HepG2 (cell line): ENCODE measurements around the gene NOP9. TPM values are rescaled to one million over a fixed set of nuclear protein-coding genes. Genes with fewer than 3 reads are reported as not detected.

Experiments
- ARHGAP35 ChIP-seq: sonication (generic); formaldehyde crosslinking; IDR thresholded peaks from 2 replicates; pipeline ENCODE4 v1.9.0; 2022; ENCODE audit warnings: mild to moderate bottlenecking, inconsistent platforms, moderate library complexity, missing genetic modification reagents, borderline replicate concordance
- ARID2 ChIP-seq: sonication (generic); formaldehyde crosslinking; IDR thresholded peaks from 2 replicates; pipeline ENCODE4 v1.8.1; 2022; ENCODE audit warnings: mild to moderate bottlenecking, missing genetic modification reagents, borderline replicate concordance
- CBFB ChIP-seq: sonication (generic); formaldehyde crosslinking; IDR thresholded peaks from 2 replicates; pipeline ENCODE4 v1.4.0; 2020; ENCODE audit warnings: missing genetic modification reagents
- HOXA7 ChIP-seq: sonication (generic); formaldehyde crosslinking; IDR thresholded peaks from 2 replicates; pipeline ENCODE4 v1.8.1; 2022; ENCODE audit warnings: mild to moderate bottlenecking, missing genetic modification reagents, moderate library complexity
- IRX3 ChIP-seq: sonication (generic); formaldehyde crosslinking; IDR thresholded peaks from 2 replicates; pipeline ENCODE4 v1.8.1; 2023; ENCODE audit warnings: mild to moderate bottlenecking, low read depth, missing genetic modification reagents, borderline replicate concordance
- NR3C1 ChIP-seq: sonication (generic); formaldehyde crosslinking; IDR thresholded peaks from 2 replicates; pipeline ENCODE4 v1.4.0; 2020; ENCODE audit warnings: missing genetic modification reagents
- SMAD9 ChIP-seq: sonication (generic); formaldehyde crosslinking; IDR thresholded peaks from 2 replicates; pipeline ENCODE4 v1.5.1; 2020; ENCODE audit warnings: mild to moderate bottlenecking, missing genetic modification reagents
- TBP ChIP-seq: sonication (generic); formaldehyde crosslinking; IDR thresholded peaks from 2 replicates; pipeline ENCODE4 v1.5.0; 2020; ENCODE audit warnings: missing genetic modification reagents
- ZBTB38 ChIP-seq: sonication (generic); formaldehyde crosslinking; IDR thresholded peaks from 2 replicates; pipeline ENCODE4 v1.5.1; 2020; ENCODE audit warnings: mild to moderate bottlenecking, missing genetic modification reagents
- ZKSCAN5 ChIP-seq: sonication (generic); formaldehyde crosslinking; IDR thresholded peaks from 2 replicates; pipeline ENCODE4 v1.5.1; 2020; ENCODE audit warnings: mild to moderate bottlenecking, missing genetic modification reagents
- ZNF10 ChIP-seq: sonication (generic); formaldehyde crosslinking; IDR thresholded peaks from 2 replicates; pipeline ENCODE4 v1.4.0; 2020; ENCODE audit warnings: mild to moderate bottlenecking, low read depth, missing genetic modification reagents, borderline replicate concordance
- ZNF160 ChIP-seq: sonication (generic); formaldehyde crosslinking; IDR thresholded peaks from 2 replicates; pipeline ENCODE4 v1.8.0; 2022; ENCODE audit warnings: mild to moderate bottlenecking, inconsistent platforms, missing genetic modification reagents
- ZNF282 ChIP-seq: fragments of 450-650 bp; IDR thresholded peaks from 2 replicates; pipeline ENCODE4 v1.6.1; 2018; ENCODE audit not compliant: partially characterized antibody
- ZNF343 ChIP-seq: sonication (generic); formaldehyde crosslinking; IDR thresholded peaks from 2 replicates; pipeline ENCODE4 v1.4.0; 2020; ENCODE audit warnings: mild to moderate bottlenecking, missing genetic modification reagents
- ZNF354B ChIP-seq: sonication (generic); formaldehyde crosslinking; IDR thresholded peaks from 2 replicates; pipeline ENCODE4 v1.8.0; 2022; ENCODE audit warnings: mild to moderate bottlenecking, missing genetic modification reagents
- ZNF572 ChIP-seq: sonication (generic); formaldehyde crosslinking; IDR thresholded peaks from 2 replicates; pipeline ENCODE4 v1.5.1; 2020; ENCODE audit warnings: mild to moderate bottlenecking, missing genetic modification reagents
- ZNF598 ChIP-seq: sonication (generic); formaldehyde crosslinking; IDR thresholded peaks from 2 replicates; pipeline ENCODE4 v1.5.1; 2020; ENCODE audit warnings: mild to moderate bottlenecking, missing genetic modification reagents, borderline replicate concordance
- ZNF674 ChIP-seq: sonication (generic); formaldehyde crosslinking; IDR thresholded peaks from 2 replicates; pipeline ENCODE4 v1.5.0; 2020; ENCODE audit warnings: low read depth, mild to moderate bottlenecking, missing genetic modification reagents
- ZNF83 ChIP-seq: sonication (generic); formaldehyde crosslinking; IDR thresholded peaks from 2 replicates; pipeline ENCODE4 v1.4.0; 2020; ENCODE audit warnings: missing genetic modification reagents, mild to moderate bottlenecking, borderline replicate concordance
- polyA plus RNA-seq, 8 experiments: library from polyadenylated mRNA; depleted of rRNA in 3 of 8; stranded (reverse) in 7 of 8; unstranded in 1 of 8; fragments of >200 nt; fragmentation: Illumina TruSeq in 4 of 8; extraction: Trizol in 4 of 8; gene quantifications; 2 replicates each; pipeline versions ENCODE4 v1.2.1 to v1.2.3, GENCODE V29; 2011 to 2016; ENCODE audit warnings: low read depth in 4 of 8, missing spikeins in 1 of 8, mixed read lengths in 1 of 8; ENCODE audit not compliant: insufficient read depth in 1 of 8
- total RNA-seq, 5 experiments: library from RNA; depleted of rRNA; stranded (reverse); fragments of >200 nt; fragmentation: Illumina TruSeq; extraction: Trizol; gene quantifications; 2 replicates each; pipeline ENCODE4 v1.2.3, GENCODE V29; 2016; ENCODE audit warnings: low read depth in 1 of 5
- TF ChIP-seq, protein P1 (sequence below): sonication (generic); formaldehyde crosslinking; IDR thresholded peaks from 2 replicates; pipeline ENCODE4 v1.4.0; 2020; ENCODE audit warnings: missing genetic modification reagents
- TF ChIP-seq, protein P2 (sequence below): sonication (generic); formaldehyde crosslinking; IDR thresholded peaks from 2 replicates; pipeline ENCODE4 v1.8.0; 2022; ENCODE audit warnings: mild to moderate bottlenecking, missing genetic modification reagents, borderline replicate concordance
- TF ChIP-seq, protein P3 (sequence below): sonication (generic); formaldehyde crosslinking; IDR thresholded peaks from 2 replicates; pipeline ENCODE4 v1.5.1; 2020; ENCODE audit warnings: missing genetic modification reagents, mild to moderate bottlenecking, borderline replicate concordance
- TF ChIP-seq, protein P4 (sequence below): IDR thresholded peaks from 2 replicates; pipeline ENCODE4 v1.6.1; 2016; ENCODE audit warnings: mild to moderate bottlenecking, missing biosample characterization, missing genetic modification reagents
- TF ChIP-seq, protein P5 (sequence below): sonication (generic); formaldehyde crosslinking; conservative IDR thresholded peaks from 2 replicates; pipeline ENCODE4 v1.4.0; 2020; ENCODE audit warnings: missing genetic modification reagents

NOP9 gene
- total and polyA plus RNA-seq, 2 of the 13 experiments (the other 11 are each of a cell fraction or from before 2014, with no cell fraction given), result 24.5 to 61.6 TPM

DNA sequence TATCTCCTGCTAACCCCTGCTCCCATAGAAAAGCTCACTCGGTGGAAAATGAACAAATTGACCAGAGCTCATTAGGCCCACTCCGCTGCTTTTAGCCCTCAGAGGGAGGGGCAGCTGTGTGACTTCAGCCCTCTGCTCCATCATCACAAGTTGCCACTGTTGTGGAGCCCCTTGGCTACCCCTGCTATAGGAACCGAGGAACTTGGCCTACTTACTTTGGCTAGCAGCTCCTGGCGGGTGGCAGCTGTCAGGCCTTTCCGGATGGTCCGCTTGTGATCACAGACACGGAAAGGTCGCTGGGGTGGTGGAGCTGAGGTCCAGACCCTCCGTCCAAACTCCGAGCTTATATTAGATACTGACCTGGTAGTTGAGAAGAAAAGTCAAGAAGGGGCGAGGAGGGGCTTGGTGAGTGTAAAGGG lies 7.5 kb downstream of the NOP9 start (continued):
- TF ChIP-seq, protein P1, sequence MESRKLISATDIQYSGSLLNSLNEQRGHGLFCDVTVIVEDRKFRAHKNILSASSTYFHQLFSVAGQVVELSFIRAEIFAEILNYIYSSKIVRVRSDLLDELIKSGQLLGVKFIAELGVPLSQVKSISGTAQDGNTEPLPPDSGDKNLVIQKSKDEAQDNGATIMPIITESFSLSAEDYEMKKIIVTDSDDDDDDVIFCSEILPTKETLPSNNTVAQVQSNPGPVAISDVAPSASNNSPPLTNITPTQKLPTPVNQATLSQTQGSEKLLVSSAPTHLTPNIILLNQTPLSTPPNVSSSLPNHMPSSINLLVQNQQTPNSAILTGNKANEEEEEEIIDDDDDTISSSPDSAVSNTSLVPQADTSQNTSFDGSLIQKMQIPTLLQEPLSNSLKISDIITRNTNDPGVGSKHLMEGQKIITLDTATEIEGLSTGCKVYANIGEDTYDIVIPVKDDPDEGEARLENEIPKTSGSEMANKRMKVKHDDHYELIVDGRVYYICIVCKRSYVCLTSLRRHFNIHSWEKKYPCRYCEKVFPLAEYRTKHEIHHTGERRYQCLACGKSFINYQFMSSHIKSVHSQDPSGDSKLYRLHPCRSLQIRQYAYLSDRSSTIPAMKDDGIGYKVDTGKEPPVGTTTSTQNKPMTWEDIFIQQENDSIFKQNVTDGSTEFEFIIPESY (CRISPR knock-in tag), result peak; percentile 84
- 0 out of 2 replicates have a peak, but pooled peaks have one; percentile 78 for TF ChIP-seq ZNF572 (CRISPR knock-in tag)
- TF ChIP-seq NR3C1 (CRISPR knock-in tag), result no peak
- TF ChIP-seq ZNF10 (CRISPR knock-in tag), result peak; percentile 78; the same call in 1 of the 2 replicates
- peak; percentile 85; the same call in 1 of the 2 replicates for TF ChIP-seq ZNF674 (CRISPR knock-in tag)
- TF ChIP-seq, protein P2, sequence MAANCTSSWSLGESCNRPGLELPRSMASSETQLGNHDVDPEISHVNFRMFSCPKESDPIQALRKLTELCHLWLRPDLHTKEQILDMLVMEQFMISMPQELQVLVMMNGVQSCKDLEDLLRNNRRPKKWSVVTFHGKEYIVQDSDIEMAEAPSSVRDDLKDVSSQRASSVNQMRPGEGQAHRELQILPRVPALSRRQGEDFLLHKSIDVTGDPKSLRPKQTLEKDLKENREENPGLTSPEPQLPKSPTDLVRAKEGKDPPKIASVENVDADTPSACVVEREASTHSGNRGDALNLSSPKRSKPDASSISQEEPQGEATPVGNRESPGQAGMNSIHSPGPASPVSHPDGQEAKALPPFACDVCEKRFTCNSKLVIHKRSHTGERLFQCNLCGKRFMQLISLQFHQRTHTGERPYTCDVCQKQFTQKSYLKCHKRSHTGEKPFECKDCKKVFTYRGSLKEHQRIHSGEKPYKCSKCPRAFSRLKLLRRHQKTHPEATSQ (CRISPR knock-in tag), result no peak
- TF ChIP-seq HOXA7, result no peak
- TF ChIP-seq ZNF282, result no peak
- TF ChIP-seq ZBTB38, result peak; percentile 100
- TF ChIP-seq, protein P3, sequence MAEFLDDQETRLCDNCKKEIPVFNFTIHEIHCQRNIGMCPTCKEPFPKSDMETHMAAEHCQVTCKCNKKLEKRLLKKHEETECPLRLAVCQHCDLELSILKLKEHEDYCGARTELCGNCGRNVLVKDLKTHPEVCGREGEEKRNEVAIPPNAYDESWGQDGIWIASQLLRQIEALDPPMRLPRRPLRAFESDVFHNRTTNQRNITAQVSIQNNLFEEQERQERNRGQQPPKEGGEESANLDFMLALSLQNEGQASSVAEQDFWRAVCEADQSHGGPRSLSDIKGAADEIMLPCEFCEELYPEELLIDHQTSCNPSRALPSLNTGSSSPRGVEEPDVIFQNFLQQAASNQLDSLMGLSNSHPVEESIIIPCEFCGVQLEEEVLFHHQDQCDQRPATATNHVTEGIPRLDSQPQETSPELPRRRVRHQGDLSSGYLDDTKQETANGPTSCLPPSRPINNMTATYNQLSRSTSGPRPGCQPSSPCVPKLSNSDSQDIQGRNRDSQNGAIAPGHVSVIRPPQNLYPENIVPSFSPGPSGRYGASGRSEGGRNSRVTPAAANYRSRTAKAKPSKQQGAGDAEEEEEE, result no peak; the same call in 1 of the 2 replicates
- no peak for TF ChIP-seq ARID2 (CRISPR knock-in tag)
- TF ChIP-seq TBP (CRISPR knock-in tag), result no peak
- TF ChIP-seq CBFB (CRISPR knock-in tag), result no peak
- no peak for TF ChIP-seq ZNF354B (CRISPR knock-in tag)
- peak; percentile 8; the same call in 1 of the 2 replicates for TF ChIP-seq ZNF160 (CRISPR knock-in tag)
- TF ChIP-seq, protein P4, sequence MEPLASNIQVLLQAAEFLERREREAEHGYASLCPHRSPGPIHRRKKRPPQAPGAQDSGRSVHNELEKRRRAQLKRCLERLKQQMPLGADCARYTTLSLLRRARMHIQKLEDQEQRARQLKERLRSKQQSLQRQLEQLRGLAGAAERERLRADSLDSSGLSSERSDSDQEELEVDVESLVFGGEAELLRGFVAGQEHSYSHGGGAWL (CRISPR knock-in tag), result peak; percentile 16; the same call in 1 of the 2 replicates
- 0 out of 2 replicates have a peak, but pooled peaks have one; percentile 12 for TF ChIP-seq IRX3 (CRISPR knock-in tag)
- peak; percentile 77; the same call in 1 of the 2 replicates for TF ChIP-seq ZKSCAN5 (CRISPR knock-in tag)
- TF ChIP-seq SMAD9 (CRISPR knock-in tag), result peak; percentile 51; the same call in 1 of the 2 replicates
- TF ChIP-seq ZNF343 (CRISPR knock-in tag), result no peak
- TF ChIP-seq, protein P5, sequence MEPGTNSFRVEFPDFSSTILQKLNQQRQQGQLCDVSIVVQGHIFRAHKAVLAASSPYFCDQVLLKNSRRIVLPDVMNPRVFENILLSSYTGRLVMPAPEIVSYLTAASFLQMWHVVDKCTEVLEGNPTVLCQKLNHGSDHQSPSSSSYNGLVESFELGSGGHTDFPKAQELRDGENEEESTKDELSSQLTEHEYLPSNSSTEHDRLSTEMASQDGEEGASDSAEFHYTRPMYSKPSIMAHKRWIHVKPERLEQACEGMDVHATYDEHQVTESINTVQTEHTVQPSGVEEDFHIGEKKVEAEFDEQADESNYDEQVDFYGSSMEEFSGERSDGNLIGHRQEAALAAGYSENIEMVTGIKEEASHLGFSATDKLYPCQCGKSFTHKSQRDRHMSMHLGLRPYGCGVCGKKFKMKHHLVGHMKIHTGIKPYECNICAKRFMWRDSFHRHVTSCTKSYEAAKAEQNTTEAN (CRISPR knock-in tag), result no peak
- peak; percentile 60; the same call in 1 of the 2 replicates for TF ChIP-seq ARHGAP35 (CRISPR knock-in tag)
- peak; percentile 88; the same call in 1 of the 2 replicates for TF ChIP-seq ZNF83
- 0 out of 2 replicates have a peak, but pooled peaks have one; percentile 55 for TF ChIP-seq ZNF598 (CRISPR knock-in tag)
